KBM-7 (cell line): Measurements from ENCODE around the gene ZNF775.

Source experiments
- DNase-seq: peaks from one replicate; pipeline ENCODE4 v3.0.0-alpha.2; 2015
- in situ Hi-C: fragments of 300-500 bp; cut with MboI; formaldehyde crosslinking; loops from 2 replicates; pipeline ENCODE4 v1.14.3; 2020; ENCODE audit warnings: low sequenced_read_pairs, low pct_unique_long_range_greater_than_20kb, mixed read lengths

ZNF775 gene

GRCh38 chr7:150378853-150379440 lies at the start of gene ZNF775:
ZNF775 (plus strand) TSS chr7:150379330; CDS start chr7:150388471, 9,141 bp downstream.
- in situ Hi-C loops: no loop called here

GRCh38 chr7:150329331-150330120 lies 49.6 kb upstream of the ZNF775 start:
- in situ Hi-C loops: no loop called here
- DNase-seq: no peak

More at GRCh38 chr7:150378853-150379440, at the start of gene ZNF775:
- peak; percentile 94 for DNase-seq

- no peak for DNase-seq
- in situ Hi-C loops: no loop called here
Measured at GRCh38 chr7:150330211-150330885, 48.8 kb upstream of the ZNF775 start.

- DNase-seq: no peak
- in situ Hi-C loops: no loop called here
Measured at GRCh38 chr7:150332852-150333635, 46.1 kb upstream of the ZNF775 start.

- in situ Hi-C loops: no loop called here
- no peak for DNase-seq
Measured at GRCh38 chr7:150333659-150334058, 45.5 kb upstream of the ZNF775 start.

- in situ Hi-C loops: no loop called here
- no peak for DNase-seq
Measured at GRCh38 chr7:150334108-150334507, 45.0 kb upstream of the ZNF775 start.

GRCh38 chr7:150335108-150335773 lies 43.9 kb upstream of the ZNF775 start:
- in situ Hi-C loops: no loop called here
- no peak for DNase-seq

- in situ Hi-C loops: no loop called here
- DNase-seq: no peak
Measured at GRCh38 chr7:150335774-150336112, 43.4 kb upstream of the ZNF775 start.

GRCh38 chr7:150336746-150337145 lies 42.4 kb upstream of the ZNF775 start:
- no peak for DNase-seq

GRCh38 chr7:150337179-150337578 lies 42.0 kb upstream of the ZNF775 start:
- in situ Hi-C loops: no loop called here
- no peak for DNase-seq

More at GRCh38 chr7:150336746-150337145, 42.4 kb upstream of the ZNF775 start:
- in situ Hi-C loops: no loop called here

GRCh38 chr7:150337659-150338081 lies 41.5 kb upstream of the ZNF775 start:
- in situ Hi-C loops: no loop called here
- no peak for DNase-seq

GRCh38 chr7:150338166-150338829 lies 40.8 kb upstream of the ZNF775 start:
- DNase-seq: no peak
- in situ Hi-C loops: no loop called here

- in situ Hi-C loops: no loop called here
- no peak for DNase-seq
Measured at GRCh38 chr7:150339409-150339809, 39.7 kb upstream of the ZNF775 start.

- in situ Hi-C loops: no loop called here
- no peak for DNase-seq
Measured at GRCh38 chr7:150340024-150340749, 38.9 kb upstream of the ZNF775 start.

- no peak for DNase-seq
- in situ Hi-C loops: no loop called here
Measured at GRCh38 chr7:150340875-150341262, 38.3 kb upstream of the ZNF775 start.

- in situ Hi-C loops: no loop called here
- DNase-seq: no peak
Measured at GRCh38 chr7:150341263-150342120, 37.6 kb upstream of the ZNF775 start, which contains the start of gene RARRES2. RARRES2 (minus strand) TSS chr7:150341629; CDS start chr7:150340609, 1,020 bp downstream.

GRCh38 chr7:150342121-150342408 lies 37.1 kb upstream of the ZNF775 start:
- in situ Hi-C loops: no loop called here
- no peak for DNase-seq
